HG03439 (cell line): ENCODE data around the gene RABGGTA.
"Not testable (repeated sequence)": the region's sequence is repeated elsewhere in the genome, so short reads cannot be mapped to it uniquely, and the experiment has no call there.

Source experiments
- ATAC-seq: cut with Tn5 transposase; IDR thresholded peaks from one replicate; pipeline ENCODE4 v1.9.1; 2021; ENCODE audit warnings: mild to moderate bottlenecking, moderate library complexity; ENCODE audit not compliant: unreplicated experiment

The RABGGTA gene

GRCh38 chr14:24219521-24219920, 51.9 kb downstream of the RABGGTA start:
- ATAC-seq, result no peak

DNA sequence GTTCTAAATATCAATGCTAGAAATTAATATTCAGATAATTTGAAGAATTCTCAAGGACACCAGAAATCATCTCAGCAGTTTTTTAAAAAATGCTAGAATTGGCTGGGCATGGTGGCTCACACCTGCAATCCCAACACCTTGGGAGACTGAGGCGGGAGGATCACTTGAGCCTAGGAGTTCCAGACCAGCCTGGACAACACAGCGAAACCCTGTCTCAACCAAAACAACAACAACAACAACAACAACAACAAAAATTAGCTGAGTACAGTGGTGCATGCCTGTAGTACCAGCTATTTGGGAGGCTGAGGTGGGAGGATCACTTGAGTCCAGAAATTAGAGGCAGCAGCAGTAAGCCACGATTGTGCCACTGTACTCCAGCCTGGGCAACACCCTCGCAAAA, 52.3 kb downstream of the RABGGTA start:
- no peak for ATAC-seq

- ATAC-seq, result not testable (repeated sequence)
Measured at GRCh38 chr14:24216876-24217275, 54.5 kb downstream of the RABGGTA start.

- no peak for ATAC-seq
Measured at GRCh38 chr14:24216345-24216699, 55.1 kb downstream of the RABGGTA start.
